GM12878 (cell line): ENCODE data around the gene TRIAP1. TPM values are rescaled to one million over a fixed set of nuclear protein-coding genes. Genes with fewer than 3 reads are reported as not detected.

ENCODE experiments used
- ASH2L ChIP-seq: fragments of 300-600, 200-600 bp; sonication (generic); IDR thresholded peaks from 2 replicates; pipeline ENCODE4 v1.6.1; 2017; ENCODE audit warnings: low read depth, mild to moderate bottlenecking, borderline replicate concordance
- CREM ChIP-seq: IDR thresholded peaks from 2 replicates; pipeline ENCODE4 v1.6.1; 2014; ENCODE audit warnings: antibody characterized with exemption, low read depth
- CTCF ChIP-seq, 3 experiments: IDR thresholded peaks in 2 of 3; conservative IDR thresholded peaks in 1 of 3; 2 replicates each; pipeline ENCODE4 v1.5.1; 2011; ENCODE audit warnings: low read depth in 3 of 3, low read length in 3 of 3, mild to moderate bottlenecking in 3 of 3, control low read depth in 2 of 3, moderate library complexity in 2 of 3, inconsistent platforms in 1 of 3, mixed read lengths in 1 of 3; ENCODE audit not compliant: control insufficient read depth in 2 of 3, insufficient read depth in 1 of 3; ENCODE audit errors: extremely low read depth in 1 of 3
- FOXK2 ChIP-seq: fragments of 450-650 bp; IDR thresholded peaks from 2 replicates; pipeline ENCODE4 v1.6.1; 2017; ENCODE audit warnings: mild to moderate bottlenecking, moderate library complexity
- HCFC1 ChIP-seq: fragments of 150-350 bp; IDR thresholded peaks from 2 replicates; pipeline ENCODE4 v1.6.1; 2014; ENCODE audit warnings: low read length
- JUND ChIP-seq: IDR thresholded peaks from 2 replicates; pipeline ENCODE4 v1.6.1; 2012; ENCODE audit warnings: low read depth, mild to moderate bottlenecking, low read length, improper control_type of control experiment, moderate library complexity
- MXI1 ChIP-seq: fragments of 150-350 bp; IDR thresholded peaks from 2 replicates; pipeline ENCODE4 v1.6.1; 2011; ENCODE audit warnings: low read depth, mild to moderate bottlenecking, inconsistent platforms, low read length, improper control_type of control experiment
- NRF1 ChIP-seq: conservative IDR thresholded peaks from 2 replicates; pipeline ENCODE4 v1.6.1; 2011; ENCODE audit warnings: mild to moderate bottlenecking, low read depth, low read length, improper control_type of control experiment
- PKNOX1 ChIP-seq: fragments of 450-650 bp; IDR thresholded peaks from 2 replicates; pipeline ENCODE4 v1.6.1; 2016; ENCODE audit warnings: mild to moderate bottlenecking
- POLR2A ChIP-seq: IDR thresholded peaks from 2 replicates; pipeline ENCODE4 v1.6.1; 2011; ENCODE audit warnings: low read depth, mild to moderate bottlenecking, low read length
- POLR2AphosphoS5 ChIP-seq: IDR thresholded peaks from 2 replicates; pipeline ENCODE4 v1.6.1; 2011; ENCODE audit warnings: mild to moderate bottlenecking, low read length, inconsistent platforms
- RB1 ChIP-seq: fragments of 450-650 bp; formaldehyde crosslinking; IDR thresholded peaks from 2 replicates; pipeline ENCODE4 v1.6.1; 2017; ENCODE audit warnings: mild to moderate bottlenecking, borderline replicate concordance
- RCOR1 ChIP-seq: conservative IDR thresholded peaks from 2 replicates; pipeline ENCODE4 v1.6.1; 2012; ENCODE audit warnings: low read depth, low read length, improper control_type of control experiment
- SMC3 ChIP-seq: IDR thresholded peaks from 2 replicates; pipeline ENCODE4 v1.6.1; 2011; ENCODE audit warnings: low read length, improper control_type of control experiment, borderline replicate concordance
- TAF1 ChIP-seq: IDR thresholded peaks from 2 replicates; pipeline ENCODE4 v1.6.1; 2011; ENCODE audit warnings: mild to moderate bottlenecking, low read depth, low read length, borderline replicate concordance
- TCF12 ChIP-seq: IDR thresholded peaks from 2 replicates; pipeline ENCODE4 v1.6.1; 2011; ENCODE audit warnings: low read depth, mild to moderate bottlenecking, low read length
- ZNF384 ChIP-seq: IDR thresholded peaks from 2 replicates; pipeline ENCODE4 v1.6.1; 2012; ENCODE audit warnings: low read depth, mild to moderate bottlenecking, low read length, improper control_type of control experiment, borderline replicate concordance
- ZNF687 ChIP-seq: fragments of 450-650 bp; IDR thresholded peaks from 2 replicates; pipeline ENCODE4 v1.6.1; 2017; ENCODE audit warnings: mild to moderate bottlenecking, moderate library complexity
- polyA plus RNA-seq, 11 experiments: library from polyadenylated mRNA; depleted of rRNA in 4 of 11; unstranded in 6 of 11; stranded (reverse) in 5 of 11; fragments of >200 nt; fragmentation: Nextera tagmentation in 4 of 11; fragmentation: Illumina TruSeq in 1 of 11; extraction: Ambion mirVana in 4 of 11; extraction: Trizol in 1 of 11; gene quantifications; 1 replicate in 1 of 11; 2 replicates in 10 of 11; pipeline versions ENCODE4 v1.2.1 to v1.2.3, GENCODE V29; 2011 to 2016; ENCODE audit warnings: inconsistent platforms in 2 of 11, missing spikeins in 2 of 11, low read depth in 1 of 11
- total RNA-seq, 4 experiments: library from RNA; depleted of rRNA in 3 of 4; stranded (reverse); fragments of >200 nt in 3 of 4; fragmentation: Illumina TruSeq in 1 of 4; extraction: Trizol in 1 of 4; gene quantifications; 2 replicates each; pipeline versions ENCODE4 v1.2.1 to v1.2.3, GENCODE V29; 2013 to 2021
- TF ChIP-seq, protein P1 (sequence below): IDR thresholded peaks from 2 replicates; pipeline ENCODE4 v1.6.1; 2012; ENCODE audit warnings: mild to moderate bottlenecking, low read depth, low read length

The TRIAP1 gene
- total and polyA plus RNA-seq, 10 of the 15 experiments (the other 5 are each of a cell fraction or from before 2014, with no cell fraction given), result 44.8 to 346 (median 80.8) TPM

- peak; percentile 28; the same call in 1 of the 2 replicates for TF ChIP-seq PKNOX1
- no peak for TF ChIP-seq TCF12
- peak; percentile 72; the same call in 1 of the 2 replicates for TF ChIP-seq TAF1
- peak; percentile 74; the same call in 1 of the 2 replicates for TF ChIP-seq RCOR1
- peak; percentile 76 for TF ChIP-seq NRF1
- TF ChIP-seq ZNF384, result no peak
- no peak for TF ChIP-seq FOXK2
- TF ChIP-seq POLR2A, result peak; percentile 91
- peak; percentile 92 to 99 (median 96) for TF ChIP-seq CTCF (IDR thresholded peaks at IDR 0.05 in 2 of 3, conservative IDR thresholded peaks at IDR 0.05 in 1 of 3; ENCODE audit: control insufficient read depth in 2 of 3, extremely low read depth in 1 of 3, insufficient read depth in 1 of 3, low read depth in 3 of 3, low read length in 3 of 3)
- peak; percentile 74; the same call in 1 of the 2 replicates for TF ChIP-seq ZNF687
- TF ChIP-seq SMC3, result peak; percentile 41
- TF ChIP-seq RB1, result peak; percentile 91
- TF ChIP-seq, protein P1, sequence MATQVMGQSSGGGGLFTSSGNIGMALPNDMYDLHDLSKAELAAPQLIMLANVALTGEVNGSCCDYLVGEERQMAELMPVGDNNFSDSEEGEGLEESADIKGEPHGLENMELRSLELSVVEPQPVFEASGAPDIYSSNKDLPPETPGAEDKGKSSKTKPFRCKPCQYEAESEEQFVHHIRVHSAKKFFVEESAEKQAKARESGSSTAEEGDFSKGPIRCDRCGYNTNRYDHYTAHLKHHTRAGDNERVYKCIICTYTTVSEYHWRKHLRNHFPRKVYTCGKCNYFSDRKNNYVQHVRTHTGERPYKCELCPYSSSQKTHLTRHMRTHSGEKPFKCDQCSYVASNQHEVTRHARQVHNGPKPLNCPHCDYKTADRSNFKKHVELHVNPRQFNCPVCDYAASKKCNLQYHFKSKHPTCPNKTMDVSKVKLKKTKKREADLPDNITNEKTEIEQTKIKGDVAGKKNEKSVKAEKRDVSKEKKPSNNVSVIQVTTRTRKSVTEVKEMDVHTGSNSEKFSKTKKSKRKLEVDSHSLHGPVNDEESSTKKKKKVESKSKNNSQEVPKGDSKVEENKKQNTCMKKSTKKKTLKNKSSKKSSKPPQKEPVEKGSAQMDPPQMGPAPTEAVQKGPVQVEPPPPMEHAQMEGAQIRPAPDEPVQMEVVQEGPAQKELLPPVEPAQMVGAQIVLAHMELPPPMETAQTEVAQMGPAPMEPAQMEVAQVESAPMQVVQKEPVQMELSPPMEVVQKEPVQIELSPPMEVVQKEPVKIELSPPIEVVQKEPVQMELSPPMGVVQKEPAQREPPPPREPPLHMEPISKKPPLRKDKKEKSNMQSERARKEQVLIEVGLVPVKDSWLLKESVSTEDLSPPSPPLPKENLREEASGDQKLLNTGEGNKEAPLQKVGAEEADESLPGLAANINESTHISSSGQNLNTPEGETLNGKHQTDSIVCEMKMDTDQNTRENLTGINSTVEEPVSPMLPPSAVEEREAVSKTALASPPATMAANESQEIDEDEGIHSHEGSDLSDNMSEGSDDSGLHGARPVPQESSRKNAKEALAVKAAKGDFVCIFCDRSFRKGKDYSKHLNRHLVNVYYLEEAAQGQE, result 0 out of 2 replicates have a peak, but pooled peaks have one; percentile 38
- no peak; the same call in 1 of the 2 replicates for TF ChIP-seq ASH2L
- peak; percentile 99 for TF ChIP-seq MXI1
- TF ChIP-seq POLR2AphosphoS5, result peak; percentile 73; the same call in 1 of the 2 replicates
- peak; percentile 59 for TF ChIP-seq CREM
- 0 out of 2 replicates have a peak, but pooled peaks have one; percentile 43 for TF ChIP-seq HCFC1
- no peak for TF ChIP-seq JUND
Observed at GRCh38 chr12:120469450-120470149, 23.4 kb upstream of the TRIAP1 start, which contains the start of gene SRSF9 (continued).
